ENCODE data around the gene NCK1.
"Not testable (repeated sequence)": the region's sequence is repeated elsewhere in the genome, so short reads cannot be mapped to it uniquely, and the experiment has no call there.

The NCK1 gene

GRCh38 chr3:136957751-136958288 is 95.8 kb downstream of the NCK1 start, which contains the start of gene IL20RB:
Gene IL20RB (plus strand): TSS chr3:136957983. CDS start chr3:136958114, 131 bp downstream.
- Mint-ChIP-seq H3K36me3 (ENCODE audit: low read depth) (no peaks in the 10 kb centered on the region), H3K9me3 (no peaks in the 10 kb centered on the region), H3K4me1 (no peaks in the 10 kb centered on the region), H3K27me3 (no peaks in the 10 kb centered on the region), H3K27ac (no peak within 1 kb of the TSS), H3K4me3 (no peak within 1 kb of the TSS)
- DNase-seq (no peak), ATAC-seq (no peak)

DNA sequence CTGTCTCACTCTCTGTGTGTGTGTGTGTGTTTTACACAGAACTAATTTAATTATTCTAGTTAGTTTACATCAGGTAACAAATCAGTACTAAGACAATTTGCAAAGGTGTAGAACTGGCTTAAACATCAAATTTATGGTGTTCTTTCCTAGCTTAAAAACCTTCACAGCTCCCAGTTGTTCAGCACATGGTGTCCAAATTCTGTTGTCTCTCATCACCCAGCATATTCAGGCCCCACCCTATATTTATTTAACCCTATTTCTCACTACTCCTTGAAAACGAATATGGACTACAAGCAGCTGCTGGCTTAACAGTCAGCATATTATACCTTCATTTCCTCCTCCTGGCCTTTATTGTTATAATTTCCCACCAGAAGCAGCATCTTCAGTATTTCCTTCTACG is 96.9 kb downstream of the NCK1 start:
- H3K36me3 Mint-ChIP-seq (ENCODE audit: low read depth), result no peaks in the 10 kb centered on the region
- DNase-seq, result no peak
- no peaks in the 10 kb centered on the region for H3K4me1 Mint-ChIP-seq
- H3K27ac Mint-ChIP-seq, result no peak overlapping the region
- no peaks in the 10 kb centered on the region for H3K27me3 Mint-ChIP-seq
- no peak for ATAC-seq
- no peak overlapping the region for H3K4me3 Mint-ChIP-seq
- no peaks in the 10 kb centered on the region for H3K9me3 Mint-ChIP-seq

DNA sequence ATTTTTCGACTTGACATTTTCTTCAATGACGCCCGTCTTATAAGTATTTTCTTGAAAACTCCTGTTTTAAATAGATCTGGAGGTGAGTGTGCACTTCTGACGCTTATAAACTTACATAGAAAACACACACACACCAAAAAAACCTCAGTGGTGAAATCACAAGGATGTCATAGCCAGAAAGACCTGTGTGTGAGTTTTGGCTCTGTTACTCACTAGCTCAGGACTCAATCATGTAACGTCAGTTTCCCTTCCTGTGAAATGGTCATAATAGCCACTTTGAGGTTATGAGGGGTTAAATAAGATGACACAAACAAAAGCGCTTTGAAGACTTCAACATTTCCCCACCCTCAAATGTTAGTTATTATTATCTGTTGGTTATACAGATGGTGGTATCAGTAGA is 97.6 kb downstream of the NCK1 start:
- H3K4me1 Mint-ChIP-seq, result no peaks in the 10 kb centered on the region
- H3K4me3 Mint-ChIP-seq, result no peak overlapping the region
- no peaks in the 10 kb centered on the region for H3K36me3 Mint-ChIP-seq (ENCODE audit: low read depth)
- no peaks in the 10 kb centered on the region for H3K9me3 Mint-ChIP-seq
- DNase-seq (no peak), ATAC-seq (no peak)
- H3K27ac Mint-ChIP-seq, result no peak overlapping the region
- no peaks in the 10 kb centered on the region for H3K27me3 Mint-ChIP-seq

- Mint-ChIP-seq H3K27ac (no peak overlapping the region), H3K4me1 (no peaks in the 10 kb centered on the region), H3K4me3 (no peak overlapping the region), H3K9me3 (no peaks in the 10 kb centered on the region), H3K27me3 (no peaks in the 10 kb centered on the region), H3K36me3 (ENCODE audit: low read depth) (no peaks in the 10 kb centered on the region)
- DNase-seq, result no peak
- no peak for ATAC-seq
Measured at GRCh38 chr3:136960838-136961836, 99.1 kb downstream of the NCK1 start.

DNA sequence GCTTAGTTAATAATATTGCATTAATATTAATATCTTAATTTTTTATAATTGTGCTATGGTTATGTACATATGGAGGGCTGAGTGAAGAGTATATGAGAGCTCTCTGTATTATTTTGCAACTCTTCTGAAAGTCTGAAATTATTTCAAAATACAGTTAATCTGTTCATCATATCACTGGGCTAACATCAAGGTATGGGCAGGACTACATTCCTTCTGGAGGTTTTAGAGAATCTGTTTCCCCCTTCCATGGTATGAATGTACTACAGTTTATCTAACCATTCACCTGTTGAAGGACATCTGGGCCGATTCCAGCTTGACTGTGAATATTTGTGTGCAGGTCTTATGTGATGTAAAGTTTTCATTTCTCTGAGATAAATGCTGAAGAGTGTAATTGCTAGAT is 100.9 kb downstream of the NCK1 start:
- ATAC-seq, result no peak
- Mint-ChIP-seq H3K36me3 (ENCODE audit: low read depth) (no peaks in the 10 kb centered on the region), H3K27me3 (no peaks in the 10 kb centered on the region), H3K9me3 (no peaks in the 10 kb centered on the region), H3K4me3 (no peak overlapping the region), H3K4me1 (no peaks in the 10 kb centered on the region), H3K27ac (no peak overlapping the region)
- no peak for DNase-seq

- not testable (repeated sequence) for H3K4me3 Mint-ChIP-seq; ATAC-seq; H3K4me1 Mint-ChIP-seq; H3K36me3 Mint-ChIP-seq (ENCODE audit: low read depth); DNase-seq; H3K27me3 Mint-ChIP-seq; H3K27ac Mint-ChIP-seq
- H3K9me3 Mint-ChIP-seq, result peaks cover 13% of the 10 kb centered on the region
Measured at GRCh38 chr3:136969539-136969938, 107.5 kb downstream of the NCK1 start.

DNA sequence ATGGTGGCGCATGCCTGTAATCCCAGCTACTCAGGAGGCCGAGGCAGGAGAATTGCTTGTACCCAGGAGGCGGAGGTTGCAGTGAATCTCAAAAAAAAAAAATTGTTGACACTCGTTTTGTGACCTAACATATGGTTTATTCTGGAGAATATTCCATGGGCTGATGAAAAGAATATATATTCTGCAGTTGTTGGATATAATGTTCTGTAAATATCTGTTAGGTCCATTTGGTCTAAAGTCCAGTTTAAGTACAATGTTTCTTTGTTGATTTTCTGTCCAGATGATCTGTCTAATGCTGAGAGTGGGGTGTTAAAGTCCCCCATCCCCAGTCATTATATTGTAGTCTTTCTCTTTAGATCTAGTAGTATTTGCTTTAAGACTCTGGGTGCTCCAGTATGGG is 111.3 kb downstream of the NCK1 start:
- Mint-ChIP-seq H3K9me3 (peaks cover 19% of the 10 kb centered on the region), H3K36me3 (ENCODE audit: low read depth) (peaks cover 5% of the 10 kb centered on the region), H3K27ac (no peak overlapping the region), H3K4me1 (no peaks in the 10 kb centered on the region), H3K4me3 (no peak overlapping the region), H3K27me3 (no peaks in the 10 kb centered on the region)
- DNase-seq (no peak), ATAC-seq (no peak)

GRCh38 chr3:136974670-136975069 is 112.7 kb downstream of the NCK1 start:
- DNase-seq (no peak), ATAC-seq (no peak)
- H3K27ac Mint-ChIP-seq, result no peak overlapping the region
- H3K9me3 Mint-ChIP-seq, result peaks cover 19% of the 10 kb centered on the region
- H3K4me1 Mint-ChIP-seq, result no peaks in the 10 kb centered on the region
- no peak overlapping the region for H3K4me3 Mint-ChIP-seq
- peaks cover 5% of the 10 kb centered on the region for H3K36me3 Mint-ChIP-seq (ENCODE audit: low read depth)
- H3K27me3 Mint-ChIP-seq, result no peaks in the 10 kb centered on the region

DNA sequence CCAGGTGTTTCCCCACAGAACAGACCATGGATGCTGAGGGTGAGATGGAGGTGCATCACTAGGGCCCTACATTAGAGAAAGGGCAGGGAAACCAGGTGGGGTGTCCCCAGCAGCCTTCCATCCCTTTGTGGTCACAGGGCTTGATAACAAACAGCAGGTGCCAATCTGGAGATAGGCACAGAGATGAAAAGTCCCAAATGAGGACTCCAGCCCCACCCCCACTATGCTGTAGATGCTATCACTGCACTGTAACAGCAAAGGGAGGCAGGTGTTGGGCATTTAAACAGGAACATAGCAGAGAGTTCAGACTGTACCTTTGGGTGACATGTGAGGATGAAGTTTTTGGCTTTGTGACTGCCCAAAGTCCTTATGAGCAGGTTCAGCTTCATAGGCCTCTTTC is 117.2 kb downstream of the NCK1 start:
- DNase-seq (no peak), ATAC-seq (no peak)
- Mint-ChIP-seq H3K4me3 (no peak overlapping the region), H3K27me3 (no peaks in the 10 kb centered on the region), H3K9me3 (peaks cover 8% of the 10 kb centered on the region), H3K36me3 (ENCODE audit: low read depth) (peaks cover 6% of the 10 kb centered on the region), H3K27ac (no peak overlapping the region), H3K4me1 (no peaks in the 10 kb centered on the region)

- ATAC-seq (no peak), DNase-seq (no peak)
- Mint-ChIP-seq H3K27ac (no peak overlapping the region), H3K9me3 (peaks cover 4% of the 10 kb centered on the region), H3K27me3 (no peaks in the 10 kb centered on the region), H3K36me3 (ENCODE audit: low read depth) (peaks cover 6% of the 10 kb centered on the region), H3K4me1 (no peaks in the 10 kb centered on the region), H3K4me3 (no peak overlapping the region)
Measured at GRCh38 chr3:136979684-136980083, 117.7 kb downstream of the NCK1 start.

DNA sequence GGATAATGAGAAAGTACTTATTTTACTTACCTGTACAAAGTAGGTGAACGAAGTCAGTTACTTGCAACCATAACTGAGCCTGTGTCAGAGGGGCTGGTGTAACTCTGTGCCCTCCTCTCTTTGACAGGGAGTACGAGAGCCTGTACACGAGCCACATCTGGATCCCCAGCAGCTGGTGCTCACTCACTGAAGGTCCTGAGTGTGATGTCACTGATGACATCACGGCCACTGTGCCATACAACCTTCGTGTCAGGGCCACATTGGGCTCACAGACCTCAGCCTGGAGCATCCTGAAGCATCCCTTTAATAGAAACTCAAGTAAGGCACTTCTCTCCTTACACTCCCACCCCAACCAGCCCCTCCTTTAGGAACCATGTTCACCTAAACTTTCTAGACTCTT is 120.0 kb downstream of the NCK1 start:
- no peak for DNase-seq
- H3K27me3 Mint-ChIP-seq, result no peaks in the 10 kb centered on the region
- H3K9me3 Mint-ChIP-seq, result no peaks in the 10 kb centered on the region
- no peak overlapping the region for H3K4me3 Mint-ChIP-seq
- peaks cover 3% of the 10 kb centered on the region for H3K36me3 Mint-ChIP-seq (ENCODE audit: low read depth)
- H3K27ac Mint-ChIP-seq, result no peak overlapping the region
- H3K4me1 Mint-ChIP-seq, result no peaks in the 10 kb centered on the region
- ATAC-seq, result no peak

- DNase-seq (no peak), ATAC-seq (no peak)
- Mint-ChIP-seq H3K27me3 (no peaks in the 10 kb centered on the region), H3K27ac (no peak overlapping the region), H3K4me1 (no peaks in the 10 kb centered on the region), H3K4me3 (no peak overlapping the region), H3K9me3 (no peaks in the 10 kb centered on the region), H3K36me3 (ENCODE audit: low read depth) (peaks cover 3% of the 10 kb centered on the region)
Measured at GRCh38 chr3:136982520-136983138, 120.6 kb downstream of the NCK1 start.

DNA sequence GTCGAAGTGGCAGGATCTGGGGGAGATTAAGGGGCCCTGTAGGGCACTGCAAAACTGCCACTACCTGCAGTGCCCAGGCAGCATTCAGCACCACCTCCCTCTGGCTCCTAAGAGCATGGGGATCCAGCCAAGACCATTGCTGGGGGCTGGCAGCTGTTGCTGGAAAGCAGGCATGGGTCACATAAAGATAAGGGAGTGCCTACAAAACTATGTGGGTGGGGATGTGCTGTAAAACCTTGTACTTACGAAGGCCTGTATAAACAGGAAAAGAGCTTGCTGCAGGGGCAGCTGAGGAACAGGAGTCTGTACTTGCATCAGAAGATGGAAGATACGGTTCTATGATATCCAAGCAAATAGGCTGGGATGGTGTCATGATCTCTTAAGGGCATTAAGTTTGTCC is 122.8 kb downstream of the NCK1 start:
- Mint-ChIP-seq H3K4me1 (no peaks in the 10 kb centered on the region), H3K27me3 (no peaks in the 10 kb centered on the region), H3K4me3 (no peak overlapping the region), H3K27ac (no peak overlapping the region), H3K36me3 (ENCODE audit: low read depth) (peaks cover 3% of the 10 kb centered on the region), H3K9me3 (no peaks in the 10 kb centered on the region)
- ATAC-seq, result no peak
- no peak for DNase-seq

DNA sequence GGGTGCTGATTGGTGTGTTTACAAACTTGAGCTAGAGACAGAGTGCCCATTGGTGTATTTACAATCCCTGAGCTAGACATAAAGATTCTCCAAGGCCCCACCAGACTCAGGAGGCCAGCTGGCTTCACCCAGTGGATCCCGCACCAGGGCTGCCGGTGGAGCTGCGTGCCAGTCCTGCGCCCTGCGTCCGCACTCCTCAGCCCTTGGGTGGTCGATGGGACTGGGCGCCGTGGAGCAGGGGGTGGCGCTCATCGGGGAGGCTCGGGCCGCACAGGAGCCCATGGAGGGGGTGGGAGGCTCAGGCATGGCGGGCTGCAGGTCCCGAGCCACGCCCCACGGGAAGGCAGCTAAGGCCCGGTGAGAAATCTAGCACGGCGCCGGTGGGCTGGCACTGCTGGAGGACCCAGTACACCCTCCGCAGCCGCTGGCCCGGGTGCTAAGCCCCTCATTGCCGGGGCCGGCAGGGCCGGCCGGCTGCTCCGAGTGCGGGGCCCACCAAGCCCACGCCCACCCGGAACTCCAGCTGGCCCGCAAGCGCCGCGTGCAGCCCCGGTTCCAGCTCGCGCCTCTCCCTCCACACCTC is 125.5 kb downstream of the NCK1 start:
- H3K36me3 Mint-ChIP-seq (ENCODE audit: low read depth); H3K4me1 Mint-ChIP-seq; DNase-seq; H3K27ac Mint-ChIP-seq; ATAC-seq; H3K4me3 Mint-ChIP-seq; H3K27me3 Mint-ChIP-seq; H3K9me3 Mint-ChIP-seq: not testable (repeated sequence)

DNA sequence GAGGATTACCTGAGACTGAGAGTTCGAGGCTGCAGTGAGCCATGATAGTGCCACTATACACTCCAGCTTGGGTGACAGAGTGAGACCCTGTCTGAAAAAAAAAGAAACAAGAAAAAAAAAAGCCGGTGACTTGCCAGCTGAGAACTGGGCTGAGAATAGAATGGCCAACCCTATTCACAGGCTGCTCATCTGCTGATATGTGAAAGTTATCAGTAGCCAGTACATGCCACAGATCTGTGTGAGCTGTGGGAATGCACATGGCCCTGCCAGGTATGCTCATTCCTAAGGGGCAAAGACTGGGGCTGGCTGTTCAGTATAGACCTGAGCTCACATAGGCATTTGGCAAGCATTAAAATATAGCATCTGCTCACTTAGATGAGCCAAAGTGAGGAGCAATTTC is 126.6 kb downstream of the NCK1 start:
- ATAC-seq (no peak), DNase-seq (no peak)
- no peak overlapping the region for H3K4me3 Mint-ChIP-seq
- no peak overlapping the region for H3K27ac Mint-ChIP-seq
- no peaks in the 10 kb centered on the region for H3K27me3 Mint-ChIP-seq
- no peaks in the 10 kb centered on the region for H3K9me3 Mint-ChIP-seq
- no peaks in the 10 kb centered on the region for H3K36me3 Mint-ChIP-seq (ENCODE audit: low read depth)
- no peaks in the 10 kb centered on the region for H3K4me1 Mint-ChIP-seq

Measured in activated naive CD8-positive, alpha-beta T cell treated with anti-CD3 and anti-CD28 coated beads, Interleukin-2, amount 50 U/mL, for 24 hours (primary cell).